ENCODE measurements around the gene LONP2. TPM values are rescaled to one million over a fixed set of nuclear protein-coding genes. Genes with fewer than 3 reads are reported as not detected.
"Not testable (repeated sequence)": the region's sequence is repeated elsewhere in the genome, so short reads cannot be mapped to it uniquely, and the experiment has no call there.

LONP2 gene
- total RNA-seq, 2 donors from 2014 or later, result 62.4 to 69.2 TPM

GRCh38 chr16:48370229-48370628, 126.1 kb downstream of the LONP2 start:
- intact Hi-C loops (cut with DNase I), result loop anchor here (5.0 kb wide), 1 partner anchor 247 kb away; no protein-coding TSS in a partner anchor
- Histone ChIP-seq H3K4me3 (no peak overlapping the region), H3K9ac (ENCODE audit: low read depth in 2 of 2, low read length in 2 of 2) (no peak overlapping the region), H3K9me3 (no peaks in the 10 kb centered on the region), H3K36me3 (no peaks in the 10 kb centered on the region), H3K27ac (no peak overlapping the region), H3K27me3 (no peaks in the 10 kb centered on the region), H3K4me1 (peaks cover 11% of the 10 kb centered on the region)
- TF ChIP-seq CTCF (IDR thresholded peaks at IDR 0.05), result no peak
- no peak for DNase-seq

- not testable (repeated sequence) for H3K9ac ChIP-seq (ENCODE audit: low read depth in 2 of 2, low read length in 2 of 2); H3K36me3 ChIP-seq; H3K4me3 ChIP-seq; H3K27me3 ChIP-seq; H3K27ac ChIP-seq; H3K9me3 ChIP-seq; DNase-seq
- intact Hi-C loops (cut with DNase I), result loop anchor here (5.0 kb wide), 1 partner anchor 246 kb away; no protein-coding TSS in a partner anchor
- peaks cover 11% of the 10 kb centered on the region for H3K4me1 ChIP-seq
Observed at GRCh38 chr16:48370668-48371392, 126.7 kb downstream of the LONP2 start.

DNA sequence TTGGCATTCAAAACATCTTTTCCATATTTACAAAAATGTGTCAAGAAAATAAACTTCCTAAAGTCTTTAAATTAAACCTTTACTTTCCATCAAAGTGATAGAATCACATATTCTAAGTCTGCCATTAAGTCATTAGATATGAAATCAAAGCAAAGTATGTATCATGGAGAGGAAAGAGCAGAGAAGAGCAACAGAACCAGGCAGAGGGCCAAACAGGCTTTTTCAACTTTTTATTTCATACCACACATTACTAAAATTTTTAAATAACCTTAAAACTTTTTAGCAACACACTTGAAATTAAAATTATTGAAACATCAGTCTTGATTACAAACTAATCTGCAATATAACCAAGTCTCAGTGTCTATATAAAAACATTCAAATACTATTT, 127.3 kb downstream of the LONP2 start:
- Histone ChIP-seq H3K27ac (no peak overlapping the region), H3K4me3 (no peak overlapping the region), H3K4me1 (peaks cover 10% of the 10 kb centered on the region), H3K9me3 (no peaks in the 10 kb centered on the region), H3K27me3 (no peaks in the 10 kb centered on the region), H3K36me3 (no peaks in the 10 kb centered on the region), H3K9ac (ENCODE audit: low read depth in 2 of 2, low read length in 2 of 2) (no peak overlapping the region)
- intact Hi-C loops (cut with DNase I), result loop anchor here (5.0 kb wide), 1 partner anchor 246 kb away; no protein-coding TSS in a partner anchor
- TF ChIP-seq CTCF (IDR thresholded peaks at IDR 0.05), result no peak
- no peak for DNase-seq

DNA sequence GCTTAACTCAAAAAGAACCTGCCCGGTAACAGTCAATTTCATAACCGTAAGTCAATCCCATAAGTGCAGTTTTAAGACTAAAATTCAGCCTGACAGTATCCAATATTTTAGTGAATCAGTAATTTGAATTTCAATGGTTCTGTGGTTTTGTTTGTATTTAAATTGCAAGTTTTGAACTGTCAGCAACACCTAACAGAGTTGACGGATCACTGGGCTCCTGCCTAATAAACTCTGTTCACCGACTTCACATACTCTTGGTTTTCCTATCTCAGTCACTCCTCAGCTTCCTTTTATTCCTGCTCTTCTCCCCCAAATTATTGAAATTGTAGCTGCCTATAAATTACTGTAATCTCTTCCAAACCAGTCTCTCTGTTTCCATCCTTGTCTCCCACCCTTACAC, 128.6 kb downstream of the LONP2 start:
- intact Hi-C loops (cut with DNase I), result loop anchor here (5.0 kb wide), 1 partner anchor 245 kb away; no protein-coding TSS in a partner anchor
- no peaks in the 10 kb centered on the region for H3K9me3 ChIP-seq
- no peak for TF ChIP-seq CTCF (IDR thresholded peaks at IDR 0.05)
- no peaks in the 10 kb centered on the region for H3K27me3 ChIP-seq
- no peak for DNase-seq
- H3K4me1 ChIP-seq, result no peaks in the 10 kb centered on the region
- H3K9ac ChIP-seq (ENCODE audit: low read depth in 2 of 2, low read length in 2 of 2), result no peak overlapping the region
- H3K27ac ChIP-seq, result no peak overlapping the region
- no peaks in the 10 kb centered on the region for H3K36me3 ChIP-seq
- no peak overlapping the region for H3K4me3 ChIP-seq

- intact Hi-C loops (cut with DNase I), result loop anchor here (5.0 kb wide), 1 partner anchor 244 kb away; no protein-coding TSS in a partner anchor
- no peak for DNase-seq
- no peaks in the 10 kb centered on the region for H3K4me1 ChIP-seq
Observed at GRCh38 chr16:48373258-48374029, 129.3 kb downstream of the LONP2 start.

More at GRCh38 chr16:48373258-48374029, 129.3 kb downstream of the LONP2 start:
- TF ChIP-seq CTCF (IDR thresholded peaks at IDR 0.05), result no peak
- no peaks in the 10 kb centered on the region for H3K27me3 ChIP-seq
- H3K4me3 ChIP-seq, result no peak overlapping the region
- H3K9ac ChIP-seq (ENCODE audit: low read depth in 2 of 2, low read length in 2 of 2), result no peak overlapping the region
- no peak overlapping the region for H3K27ac ChIP-seq
- no peaks in the 10 kb centered on the region for H3K36me3 ChIP-seq
- no peaks in the 10 kb centered on the region for H3K9me3 ChIP-seq
